Fibroblast of skin of back (primary cell): ENCODE measurements around the gene IL21R.
A peak's percentile ranks its signal among the peaks of the same experiment; 100 is the strongest.
"Not testable (repeated sequence)": the region's sequence is repeated elsewhere in the genome, so short reads cannot be mapped to it uniquely, and the experiment has no call there.

Source experiments
- DNase-seq: peaks from one replicate; pipeline ENCODE4 v3.0.0-alpha.2; 2013

The IL21R gene

DNA sequence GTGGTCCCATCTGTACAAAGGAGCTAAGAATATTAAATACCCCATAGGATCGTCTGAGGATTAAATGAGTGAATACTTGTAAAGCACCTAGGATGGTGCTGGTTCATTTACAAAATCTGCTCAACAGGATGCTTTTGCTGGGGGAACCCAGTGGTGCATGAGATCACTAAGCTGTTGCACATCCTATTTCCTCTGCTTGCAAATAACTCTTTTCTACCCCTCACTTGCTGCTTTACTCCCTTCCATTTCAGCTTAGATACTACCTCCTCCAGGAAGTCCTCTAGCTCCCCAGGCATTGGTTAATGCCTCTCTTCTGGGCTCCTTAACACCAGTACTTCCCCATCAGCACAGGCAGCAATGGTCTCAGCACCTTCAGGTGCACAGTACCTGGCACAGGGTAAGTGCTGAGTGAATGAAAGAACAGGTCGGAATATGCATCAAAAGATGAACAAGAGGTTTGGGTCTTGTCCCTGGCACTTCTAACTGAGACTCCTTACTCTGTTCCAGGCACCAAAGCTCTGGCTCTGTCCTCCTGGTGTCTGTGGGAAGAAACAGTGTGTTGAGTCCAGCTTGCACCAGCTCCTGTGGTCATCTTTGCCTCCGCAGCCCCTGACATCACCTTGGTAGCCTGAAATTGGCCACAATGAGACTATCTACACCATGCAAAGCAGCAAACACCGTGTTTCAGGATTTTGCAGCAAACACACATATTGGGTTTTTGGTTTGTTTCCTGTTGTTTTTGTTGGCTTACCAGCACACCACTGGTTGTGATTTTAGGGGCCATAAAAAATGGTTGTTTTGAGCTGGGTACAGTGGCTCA lies 24.1 kb upstream of the IL21R start:
- no peak for DNase-seq

DNA sequence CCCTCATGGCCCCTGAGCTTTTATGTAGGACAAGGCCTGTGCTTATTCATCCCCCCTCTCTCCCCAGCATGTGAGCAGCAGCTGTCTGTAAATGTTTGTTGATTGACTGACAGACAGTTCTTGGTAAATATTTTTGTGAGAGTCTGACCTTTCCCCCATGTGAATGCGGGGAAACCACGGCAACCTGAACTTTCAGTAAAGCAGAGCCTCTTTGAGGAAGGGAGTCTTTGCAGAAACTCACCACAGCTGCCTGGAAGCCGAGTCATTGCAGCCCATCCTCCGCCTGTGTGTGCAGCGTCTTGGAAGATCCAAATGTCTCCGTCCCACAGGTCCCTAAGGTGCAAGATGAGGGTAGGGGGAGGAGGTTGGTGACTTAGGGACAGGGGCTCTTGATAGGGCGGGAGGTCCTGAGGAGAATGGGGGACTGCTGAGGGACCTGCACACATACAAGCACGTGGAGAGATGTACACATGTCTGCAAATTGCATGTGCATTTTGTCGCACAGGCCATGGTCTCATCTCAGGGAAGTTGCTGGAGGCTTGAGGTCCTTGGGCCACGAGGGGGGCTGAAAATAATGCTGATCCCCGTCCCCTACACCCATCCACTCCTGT lies 23.0 kb upstream of the IL21R start:
- peak; percentile 26 for DNase-seq

DNA sequence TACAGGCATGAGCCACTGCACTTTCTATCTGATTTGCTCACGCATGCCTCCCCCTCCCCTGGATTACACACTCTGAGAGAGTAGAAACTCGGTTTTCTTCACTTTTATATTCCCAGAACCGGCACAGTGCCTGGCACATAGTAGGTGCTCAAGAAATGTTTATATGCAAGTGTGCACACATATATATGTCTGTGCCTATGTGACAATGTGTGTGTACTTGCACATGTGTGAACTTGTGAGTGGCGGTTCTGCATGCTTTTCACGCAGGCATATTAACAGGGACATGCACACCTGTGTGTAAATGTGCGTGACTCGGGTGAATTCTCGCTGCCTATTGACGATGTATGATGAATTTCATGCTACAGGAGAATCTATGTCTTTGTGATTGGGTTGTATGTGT lies 22.1 kb upstream of the IL21R start:
- DNase-seq = no peak

DNA sequence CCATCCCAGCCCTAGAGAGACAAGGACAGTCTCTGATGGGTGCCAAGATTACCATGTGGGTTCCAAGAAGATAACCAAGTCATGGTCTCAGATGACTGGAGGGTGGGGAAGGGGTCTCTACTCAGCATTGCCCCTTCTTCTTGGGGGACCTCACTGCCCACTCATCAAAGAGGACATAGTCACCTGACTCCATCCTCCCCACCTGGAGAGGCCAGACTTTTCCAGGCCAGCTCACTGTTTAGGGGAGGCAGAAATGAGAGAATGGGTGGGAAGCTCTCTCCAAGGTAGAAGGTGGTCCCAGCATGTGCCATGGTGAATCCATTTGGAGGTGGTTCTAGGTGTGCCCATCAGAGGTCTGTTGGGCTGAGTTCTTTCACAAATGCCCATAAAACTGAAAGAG lies 20.7 kb upstream of the IL21R start:
- no peak for DNase-seq

DNA sequence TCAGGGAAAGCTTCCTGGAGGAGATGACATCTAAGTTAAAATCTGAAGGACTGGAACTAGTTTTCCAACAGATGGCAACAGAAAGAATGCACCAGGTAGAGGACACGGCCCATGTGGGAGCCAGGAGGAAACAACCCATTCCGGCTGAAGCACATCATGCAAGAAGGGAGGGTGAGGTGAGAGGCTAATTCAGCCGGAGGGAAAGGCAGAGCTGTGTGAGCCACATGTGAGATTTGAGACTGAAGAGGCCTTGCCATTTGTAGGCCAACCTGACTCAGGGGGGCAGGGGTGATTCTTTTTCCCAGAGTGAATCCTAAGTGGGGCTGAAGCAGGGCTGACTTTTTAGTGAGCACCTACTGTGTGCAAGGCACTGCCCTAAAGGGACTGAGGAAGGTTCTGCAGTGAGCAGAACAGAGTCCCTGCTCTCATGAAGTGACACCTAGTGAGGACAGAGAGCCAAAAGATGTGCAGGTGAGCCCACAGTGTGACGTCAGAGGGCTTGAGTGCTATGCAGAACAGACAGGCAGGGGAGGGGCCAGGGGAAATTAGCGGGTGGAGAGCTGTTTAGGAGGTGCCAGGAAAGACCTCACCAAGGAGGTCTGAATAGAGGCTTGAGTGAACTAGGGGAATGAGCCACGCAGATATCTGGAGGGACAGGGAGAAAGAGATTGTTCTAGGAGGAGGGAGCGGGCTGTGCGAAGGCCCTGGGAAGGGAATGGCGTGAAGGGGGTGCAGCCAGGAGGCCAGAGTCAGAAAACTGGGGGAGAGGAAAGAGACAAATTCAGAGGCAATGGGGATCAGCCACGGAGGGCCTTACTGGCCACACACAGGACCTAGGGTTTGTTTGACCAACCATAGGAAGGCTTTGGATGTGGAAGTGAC lies 19.8 kb upstream of the IL21R start:
- DNase-seq = no peak

DNA sequence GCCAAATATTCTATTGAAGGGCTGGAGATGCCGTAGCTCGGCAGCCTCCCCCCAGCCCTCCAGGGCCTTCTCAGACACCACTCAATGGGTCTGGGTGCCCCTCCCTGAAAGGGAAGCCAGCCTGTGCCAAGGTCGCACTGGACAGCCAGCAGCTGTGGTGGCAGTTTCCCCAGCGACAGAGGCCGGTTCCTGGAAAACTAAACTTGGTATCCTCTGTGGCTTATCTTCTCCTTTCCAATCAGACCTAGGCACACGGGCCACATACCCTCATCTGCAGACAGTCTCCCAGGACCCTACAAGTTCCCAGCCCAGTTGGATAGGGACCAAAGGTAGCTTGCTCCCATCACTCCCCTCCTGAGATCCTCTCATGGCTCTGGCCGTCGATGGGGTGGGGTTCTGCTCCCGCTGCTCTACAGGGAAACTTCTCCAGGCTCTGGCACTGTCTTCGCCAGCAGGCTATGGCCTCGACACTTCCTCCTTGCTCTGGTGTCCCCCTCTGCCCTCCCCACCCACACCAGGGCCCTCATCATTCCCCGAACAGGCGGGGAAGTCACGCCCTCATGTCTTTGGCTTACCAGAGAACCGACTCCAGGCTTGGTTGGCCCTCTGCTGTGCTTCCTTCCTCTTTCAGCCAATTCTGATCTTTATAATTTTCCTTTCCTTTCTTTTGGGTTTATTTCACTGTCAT lies 18.3 kb upstream of the IL21R start:
- no peak for DNase-seq

DNA sequence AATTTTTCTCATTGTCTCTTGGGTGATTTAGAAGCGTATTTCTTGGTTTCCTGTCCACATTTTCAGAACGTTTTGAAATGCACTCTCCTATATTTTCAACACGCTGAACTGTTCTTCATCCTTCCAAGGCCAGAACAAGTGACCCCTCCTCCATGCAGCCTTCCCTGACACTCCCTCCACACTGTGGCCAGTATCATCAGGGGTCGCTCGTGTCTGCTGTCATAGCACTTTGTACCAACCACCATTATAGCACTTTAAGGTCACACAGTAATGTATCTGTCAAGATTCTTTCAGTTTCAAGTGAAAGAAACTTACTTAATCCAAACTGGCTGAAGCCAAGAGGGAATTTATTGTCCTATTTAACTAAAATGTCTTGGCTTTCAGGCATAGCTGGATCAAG lies 17.5 kb upstream of the IL21R start:
- no peak for DNase-seq

DNA sequence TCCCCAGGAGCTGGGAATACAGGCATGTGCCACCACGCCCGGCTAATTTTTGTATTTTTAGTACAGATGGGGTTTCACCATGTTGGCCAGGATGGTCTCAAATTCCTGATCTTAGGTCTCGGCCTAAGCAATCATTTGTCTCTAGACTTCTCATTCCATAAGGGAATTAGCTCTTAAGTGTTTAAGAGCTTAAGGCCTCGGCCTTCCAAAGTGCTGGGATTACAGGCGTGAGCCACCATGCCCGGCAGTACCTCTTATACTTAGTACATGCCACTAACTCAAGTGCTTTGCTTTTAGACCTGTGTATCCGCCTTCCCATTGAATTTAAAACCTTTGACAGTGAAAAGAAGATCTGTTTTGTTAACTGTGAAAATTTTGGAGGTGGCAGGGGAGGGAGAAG lies 16.6 kb upstream of the IL21R start:
- DNase-seq = no peak

DNA sequence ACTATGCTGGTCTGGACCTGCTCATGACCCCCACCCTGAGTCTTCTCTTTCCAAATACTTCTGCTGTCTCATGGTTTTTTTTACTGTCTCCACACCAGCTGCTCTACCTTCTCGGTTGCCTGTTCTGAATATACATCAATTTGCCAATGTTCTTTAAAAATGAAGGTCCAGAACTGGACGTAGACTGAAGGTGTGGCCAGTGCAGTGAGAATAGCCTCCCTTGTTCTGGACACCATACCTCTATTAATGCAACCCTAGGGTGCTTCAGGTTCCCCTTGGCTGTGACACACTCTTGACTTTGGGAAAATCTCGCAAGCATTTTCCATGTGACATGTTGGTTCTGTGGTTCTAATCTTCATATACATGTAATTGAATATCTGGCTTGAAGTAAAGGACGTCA lies 15.3 kb upstream of the IL21R start:
- DNase-seq = no peak

DNA sequence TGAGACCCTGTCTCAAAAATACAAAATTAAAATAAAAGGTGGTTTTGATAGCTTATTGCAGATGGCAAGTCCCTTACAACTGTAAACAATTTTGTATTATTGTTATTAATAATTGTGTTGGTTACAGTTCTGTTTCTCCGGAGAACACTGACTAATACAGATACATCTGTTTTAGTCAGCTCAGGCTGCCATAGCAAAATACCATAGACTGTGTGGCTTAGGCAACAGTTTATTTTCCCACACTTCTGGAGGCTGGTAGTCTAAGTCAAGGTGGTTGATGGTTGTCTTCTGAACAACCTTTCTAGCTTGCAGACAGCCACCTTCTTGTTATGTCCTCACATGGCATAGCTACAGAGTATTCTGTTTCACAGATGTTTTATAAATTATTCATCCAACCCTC lies 14.2 kb upstream of the IL21R start:
- DNase-seq = no peak

DNA sequence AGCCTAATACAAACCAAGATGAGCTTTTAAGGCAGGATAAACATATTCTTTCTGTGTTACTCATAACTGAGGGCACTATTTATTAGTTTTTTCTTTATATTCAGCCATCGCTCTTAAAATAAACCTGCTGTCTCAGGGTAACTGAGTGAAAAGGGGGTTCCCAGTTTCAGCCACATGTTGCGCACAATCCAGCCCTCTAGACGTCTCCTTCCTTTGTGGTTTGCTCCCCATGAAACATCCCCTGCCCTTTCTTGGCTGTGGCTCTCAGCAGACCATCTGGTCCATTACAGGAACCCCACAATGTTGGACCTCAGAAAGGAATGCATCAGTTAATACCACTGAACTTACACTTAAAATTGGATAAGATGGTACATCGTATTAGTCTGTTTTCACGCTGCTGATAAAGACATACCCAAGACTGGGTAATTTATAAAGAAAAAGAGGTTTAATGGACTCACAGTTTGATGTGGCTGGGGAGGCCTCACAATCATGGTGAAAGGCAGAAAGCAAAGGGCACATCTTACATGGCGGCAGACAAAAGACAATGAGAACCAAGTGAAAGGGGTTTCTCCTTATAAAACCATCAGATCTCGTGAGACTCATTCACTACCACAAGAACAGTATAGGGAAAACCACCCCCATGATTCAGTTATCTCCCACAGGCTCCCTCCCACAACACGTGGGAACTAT lies 12.6 kb upstream of the IL21R start:
- DNase-seq = no peak

DNA sequence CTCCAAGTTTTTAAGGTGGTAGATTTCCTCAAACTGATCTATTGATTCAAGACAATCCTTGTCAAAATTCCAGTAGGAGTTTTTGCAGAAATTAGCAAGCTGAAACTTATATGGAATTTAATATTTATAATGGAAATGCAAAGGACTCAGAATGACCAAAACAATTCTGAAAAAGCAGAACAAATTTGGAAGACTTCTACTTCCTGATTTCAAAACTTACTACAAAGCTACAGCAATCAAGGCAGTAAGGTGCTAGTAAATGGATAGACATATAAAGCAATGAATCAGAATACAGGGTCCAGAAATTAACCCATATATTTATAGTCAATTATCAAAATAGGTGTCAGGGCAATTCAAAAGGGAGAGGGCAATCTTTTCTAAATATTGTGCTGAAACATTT lies 11.8 kb upstream of the IL21R start:
- DNase-seq = no peak

DNA sequence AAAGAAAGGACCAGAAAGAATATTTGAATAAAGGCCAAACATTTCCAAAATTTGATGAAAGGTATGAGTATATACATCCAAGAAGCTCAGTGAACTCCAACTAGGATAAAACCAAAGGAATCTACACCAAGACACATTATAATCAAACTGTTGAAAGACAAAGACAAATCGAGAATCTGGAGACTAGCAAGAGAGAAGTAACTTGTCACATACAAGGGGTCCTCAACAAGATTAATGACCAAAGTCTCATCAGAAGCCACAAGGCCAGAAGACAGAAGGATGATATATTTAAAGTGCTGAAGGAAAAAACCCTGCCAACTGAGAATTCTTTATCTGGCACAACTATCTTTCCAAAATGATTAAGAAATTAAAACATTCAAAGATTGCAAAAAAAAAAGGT lies 9.3 kb upstream of the IL21R start:
- DNase-seq = no peak

DNA sequence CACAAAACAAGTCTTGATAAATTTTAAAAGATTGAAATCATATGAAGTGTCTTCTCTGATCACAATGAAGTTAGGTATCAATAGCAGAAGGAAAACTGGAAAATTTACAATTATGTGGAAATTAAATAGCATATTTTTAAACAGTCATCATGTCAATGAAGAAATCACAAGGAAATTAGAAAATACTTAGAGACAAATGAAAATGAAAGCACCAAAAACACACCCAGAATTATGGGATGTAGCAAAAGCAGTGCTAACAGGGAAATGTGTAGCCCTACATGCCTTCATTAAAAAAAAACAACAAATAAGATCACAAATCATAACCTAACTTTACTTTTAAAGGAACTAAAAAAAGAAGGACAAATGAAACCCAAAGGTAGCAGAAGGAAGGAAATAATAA lies 7.5 kb upstream of the IL21R start:
- DNase-seq = no peak

DNA sequence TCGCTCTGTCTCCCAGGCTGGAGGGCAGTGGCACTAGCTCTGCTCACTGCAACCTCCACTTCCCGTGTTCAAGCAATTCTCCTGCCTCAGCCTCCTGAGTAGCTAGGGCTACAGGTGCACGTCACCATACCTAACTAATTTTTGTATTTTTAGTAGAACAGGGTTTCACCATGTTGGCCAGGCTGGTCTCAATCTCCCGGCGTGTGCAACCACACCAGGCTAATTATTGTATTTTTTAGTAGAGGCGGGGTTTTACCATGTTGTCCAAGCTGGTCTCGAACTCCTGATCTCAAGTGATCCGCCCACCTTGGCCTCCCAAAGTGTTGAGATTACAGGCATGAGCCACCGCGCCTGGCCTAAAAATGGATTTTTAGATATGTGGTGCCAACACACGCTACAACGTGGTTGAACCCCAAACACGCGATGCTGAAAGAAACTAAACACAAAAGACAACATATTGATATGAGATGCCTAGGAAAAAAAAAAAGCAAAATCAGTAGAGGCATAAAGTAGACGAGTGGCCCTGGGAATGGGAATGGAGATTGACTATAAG lies 3.6 kb upstream of the IL21R start:
- not testable (repeated sequence) for DNase-seq

DNA sequence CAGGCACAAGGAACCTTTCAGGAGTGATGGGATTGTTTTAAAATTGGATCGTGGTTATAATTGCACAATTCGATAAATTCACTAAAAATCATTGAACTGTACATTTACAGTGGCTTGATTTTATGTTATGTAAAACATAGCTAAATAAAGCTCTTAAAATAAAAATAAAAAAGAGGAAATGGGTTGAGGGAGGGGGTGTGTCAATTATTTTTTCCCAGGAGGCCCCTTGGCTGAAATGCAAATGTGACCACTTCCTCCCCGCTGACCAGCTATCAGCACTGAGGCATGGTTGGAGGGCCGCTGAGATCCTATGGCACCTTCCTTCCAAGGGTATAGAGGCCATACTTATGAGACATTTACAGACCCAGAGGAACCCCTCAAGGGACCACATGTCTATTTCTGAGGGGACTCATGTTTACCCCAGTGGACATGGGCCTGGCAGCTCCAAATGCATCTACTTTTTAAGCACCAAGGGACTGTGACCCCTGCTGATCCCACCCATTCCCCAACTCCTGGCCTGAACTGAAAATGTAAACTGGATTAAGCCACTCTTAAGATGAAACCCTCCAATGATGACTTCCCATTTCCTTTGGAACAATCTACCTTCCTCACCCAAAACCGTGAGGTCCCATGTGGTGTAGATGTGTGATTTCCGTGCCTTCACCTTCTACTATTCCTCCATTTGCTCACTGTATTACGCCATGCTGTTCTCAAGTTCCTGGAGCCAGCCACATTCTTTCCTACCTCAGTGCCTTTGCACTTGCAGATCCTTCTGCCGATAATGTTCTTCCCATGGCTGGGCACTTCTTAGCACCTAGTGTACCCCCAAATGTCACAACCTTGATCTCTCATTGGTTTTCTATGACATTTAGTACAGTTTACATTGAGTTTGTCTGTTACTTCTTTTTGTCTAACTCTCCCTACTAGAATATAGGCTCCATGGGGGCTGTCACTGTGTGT lies 2.8 kb upstream of the IL21R start:
- no peak for DNase-seq

DNA sequence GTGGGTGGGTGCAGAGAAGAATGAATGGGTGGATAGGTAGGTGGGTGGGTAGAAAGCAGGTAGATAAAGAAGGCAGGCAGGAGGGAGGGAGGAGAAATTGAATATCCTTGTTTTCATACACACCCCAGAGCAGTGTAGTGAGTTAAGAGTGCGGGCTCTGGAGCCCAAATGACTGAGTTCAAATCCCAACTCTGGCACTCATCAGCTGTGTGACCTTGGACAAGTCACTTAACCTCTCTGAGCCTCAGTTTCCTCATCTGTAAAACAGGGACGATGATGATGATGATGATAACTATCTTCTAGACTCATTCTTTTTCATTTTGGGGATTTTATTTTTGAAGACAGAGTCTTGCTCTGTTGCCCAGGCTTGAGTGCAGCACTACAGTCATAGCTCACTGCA lies 2.0 kb upstream of the IL21R start:
- DNase-seq = no peak

DNA sequence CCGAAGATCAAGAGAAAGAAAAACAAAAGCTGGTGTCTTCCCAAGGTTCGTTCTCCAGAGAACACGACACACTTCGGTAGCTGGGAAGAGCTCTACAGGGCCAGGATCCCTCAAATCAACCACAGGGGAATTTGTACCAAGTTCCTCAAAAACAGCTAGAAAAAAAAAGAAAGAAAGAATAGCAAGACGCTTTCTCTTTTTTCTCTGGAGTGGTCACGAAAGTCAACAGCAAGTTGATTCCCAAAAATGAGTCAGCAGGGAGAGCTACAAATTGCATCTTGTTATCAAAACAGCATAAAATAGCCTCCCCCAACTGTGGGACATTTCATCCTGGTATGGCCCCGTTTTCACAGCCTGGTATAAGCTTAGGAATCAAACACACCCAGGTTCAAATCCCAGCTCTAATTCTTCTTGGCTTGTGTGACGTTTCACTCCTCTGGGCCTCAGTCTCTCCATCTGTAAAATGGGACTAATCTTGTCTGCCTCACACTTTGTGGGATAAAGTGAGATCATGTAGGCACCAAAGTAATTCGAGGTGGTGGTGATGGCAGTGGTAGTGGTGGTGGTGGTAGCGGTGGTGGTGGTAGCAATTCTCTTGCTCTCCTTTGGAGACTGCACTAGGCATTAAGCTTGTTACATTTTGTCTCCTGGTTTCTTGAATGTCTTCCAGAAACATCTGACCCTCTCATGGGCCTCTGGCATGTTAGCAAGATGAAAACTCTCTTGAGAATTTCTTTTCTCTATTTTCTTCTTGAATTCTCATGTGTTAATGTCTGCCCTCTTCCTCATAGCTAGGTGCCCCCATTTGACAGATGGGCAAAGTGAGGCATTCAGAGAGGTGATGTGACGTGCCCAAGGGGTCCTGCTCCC lies 988 bp upstream of the IL21R start:
- DNase-seq = peak; percentile 93

DNA sequence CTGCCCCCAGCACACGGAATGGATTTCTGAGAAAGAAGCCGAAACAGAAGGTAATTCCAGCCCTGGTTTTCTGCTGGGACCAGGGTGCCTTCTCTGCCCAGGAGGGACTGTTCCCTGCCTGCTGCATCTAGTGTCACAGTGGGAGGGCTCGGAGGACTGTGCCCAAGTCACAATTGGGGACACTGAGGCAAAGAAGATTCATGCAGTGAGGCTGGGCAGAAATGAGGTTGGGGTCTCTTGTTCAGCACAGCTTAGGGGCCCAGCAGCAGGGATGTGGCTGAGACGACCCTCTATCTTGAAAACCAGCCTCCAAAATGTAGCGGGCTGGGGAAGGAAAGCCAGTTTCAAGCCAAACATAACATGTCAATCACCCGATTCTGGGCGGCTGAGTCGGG lies 592 bp downstream of the IL21R start:
- no peak for DNase-seq
